Measurements from ENCODE around the gene PRSS56. TPM values are rescaled to one million over a fixed set of nuclear protein-coding genes. Genes with fewer than 3 reads are reported as not detected.

Gene PRSS56
- total and polyA plus RNA-seq, 2 of the 8 experiments (the other 6 are each of a cell fraction or from before 2014, with no cell fraction given), result 0.03 TPM; not detected in 1

- TF ChIP-seq TAF7 (optimal IDR thresholded peaks at IDR 0.05; ENCODE audit: borderline replicate concordance, low read depth, low read length), result no peak
- no peak for TF ChIP-seq POU5F1 (IDR thresholded peaks at IDR 0.05; ENCODE audit: low read depth, low read length)
These were observed 29.6 kb downstream of the PRSS56 start (continued) for GRCh38 chr2:232549655-232550353.

Measured in H1 (cell line).